SK-N-MC (cell line): ENCODE measurements around the gene C3orf18.

Experiments used
- DNase-seq: peaks from one replicate; pipeline ENCODE4 v3.0.0-alpha.2; 2011; ENCODE audit warnings: low read depth, low spot score
- H3K27ac ChIP-seq: fragments of 200-600 bp; sonication (generic); 2 replicates; pipeline ENCODE4 v1.5.1; 2016; ENCODE audit warnings: mixed run types
- H3K36me3 ChIP-seq: fragments of 200-600 bp; sonication (generic); 2 replicates; pipeline ENCODE4 v1.6.1; 2017; ENCODE audit warnings: antibody characterized with exemption, low read length, mixed read lengths; ENCODE audit not compliant: insufficient read depth
- H3K4me3 ChIP-seq: fragments of 200-600 bp; sonication (generic); 2 replicates; pipeline ENCODE4 v1.5.1; 2016
- H3K9ac ChIP-seq: fragments of 200-600 bp; sonication (generic); 2 replicates; pipeline ENCODE4 v1.8.0; 2017; ENCODE audit warnings: mixed run types, mixed read lengths; ENCODE audit not compliant: insufficient read length
- H3K9me3 ChIP-seq: fragments of 200-600 bp; sonication (generic); 2 replicates; pipeline ENCODE4 v1.6.1; 2017; ENCODE audit warnings: low read depth, mild to moderate bottlenecking, antibody characterized with exemption, low read length, moderate library complexity, mixed read lengths
- EZH2 ChIP-seq: fragments of 200-600 bp; sonication (generic); IDR thresholded peaks from one replicate; pipeline ENCODE4 v1.6.1; 2017; ENCODE audit warnings: antibody characterized with exemption
- FOXP2 ChIP-seq: optimal IDR thresholded peaks from 2 replicates; pipeline ENCODE3; 2011; ENCODE audit warnings: mild to moderate bottlenecking, moderate library complexity; ENCODE audit not compliant: insufficient read depth; ENCODE audit errors: extremely low read length, control extremely low read depth
- POLR2AphosphoS5 ChIP-seq: IDR thresholded peaks from 2 replicates; pipeline ENCODE4 v1.6.1; 2012; ENCODE audit warnings: mild to moderate bottlenecking, low read depth, low read length, borderline replicate concordance

The C3orf18 gene

GRCh38 chr3:50585919-50586762, 18.6 kb upstream of the C3orf18 start:
- no peak for TF ChIP-seq EZH2
- TF ChIP-seq POLR2AphosphoS5: no peak
- no peak for TF ChIP-seq FOXP2
- no peak overlapping the region for H3K27ac ChIP-seq
- H3K4me3 ChIP-seq: no peak overlapping the region
- no peak for DNase-seq
- no peaks in the 10 kb centered on the region for H3K9me3 ChIP-seq
- H3K36me3 ChIP-seq: no peaks in the 10 kb centered on the region
- H3K9ac ChIP-seq: no peak overlapping the region

- Histone ChIP-seq H3K27ac (no peak overlapping the region), H3K9ac (no peak overlapping the region), H3K4me3 (no peak overlapping the region), H3K9me3 (no peaks in the 10 kb centered on the region), H3K36me3 (no peaks in the 10 kb centered on the region)
- TF ChIP-seq EZH2 (no peak), FOXP2 (no peak), POLR2AphosphoS5 (no peak)
- DNase-seq: no peak
These were observed 16.8 kb upstream of the C3orf18 start for GRCh38 chr3:50584391-50584790.

GRCh38 chr3:50583897-50584296, 16.4 kb upstream of the C3orf18 start:
- no peaks in the 10 kb centered on the region for H3K36me3 ChIP-seq
- H3K9me3 ChIP-seq: no peaks in the 10 kb centered on the region
- no peak for TF ChIP-seq POLR2AphosphoS5
- TF ChIP-seq EZH2: no peak
- TF ChIP-seq FOXP2: no peak
- DNase-seq: no peak
- no peak overlapping the region for H3K4me3 ChIP-seq
- H3K9ac ChIP-seq: no peak overlapping the region
- no peak overlapping the region for H3K27ac ChIP-seq

- H3K9ac ChIP-seq: no peak overlapping the region
- no peak overlapping the region for H3K4me3 ChIP-seq
- no peak overlapping the region for H3K27ac ChIP-seq
- no peak for DNase-seq
- no peaks in the 10 kb centered on the region for H3K9me3 ChIP-seq
- H3K36me3 ChIP-seq: no peaks in the 10 kb centered on the region
- TF ChIP-seq POLR2AphosphoS5 (no peak), EZH2 (no peak), FOXP2 (no peak)
These were observed 14.5 kb upstream of the C3orf18 start for GRCh38 chr3:50582083-50582482.

- no peak overlapping the region for H3K4me3 ChIP-seq
- H3K36me3 ChIP-seq: no peaks in the 10 kb centered on the region
- no peak overlapping the region for H3K27ac ChIP-seq
- H3K9me3 ChIP-seq: no peaks in the 10 kb centered on the region
- H3K9ac ChIP-seq: no peak overlapping the region
- no peak for TF ChIP-seq EZH2
- no peak for DNase-seq
These were observed 13.9 kb upstream of the C3orf18 start for GRCh38 chr3:50581459-50581842.

- no peak for DNase-seq
- no peak overlapping the region for H3K27ac ChIP-seq
- H3K36me3 ChIP-seq: no peaks in the 10 kb centered on the region
- no peak overlapping the region for H3K4me3 ChIP-seq
- no peaks in the 10 kb centered on the region for H3K9me3 ChIP-seq
- TF ChIP-seq EZH2 (no peak), POLR2AphosphoS5 (no peak), FOXP2 (no peak)
- H3K9ac ChIP-seq: no peak overlapping the region
These were observed 13.3 kb upstream of the C3orf18 start for GRCh38 chr3:50580683-50581458.

DNA sequence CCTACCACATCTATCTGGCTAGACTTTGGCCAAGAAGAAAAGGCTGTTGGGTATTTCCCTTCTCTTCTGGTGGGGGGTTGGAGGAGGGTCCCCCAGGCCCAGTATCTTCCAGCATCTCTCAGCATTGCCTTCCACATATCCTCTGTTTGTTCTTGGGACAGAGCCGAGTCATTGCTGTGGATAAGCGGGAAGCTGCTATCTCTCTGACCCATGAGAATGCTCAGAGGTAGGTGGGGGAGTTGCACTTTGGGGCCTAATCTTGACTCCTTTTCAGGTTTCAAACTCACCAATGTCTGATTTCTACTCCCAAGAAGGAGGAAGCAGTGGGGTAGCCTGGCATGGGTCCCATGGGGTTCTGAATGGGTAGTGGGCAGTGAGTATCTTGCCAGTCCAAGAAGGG, 9.8 kb upstream of the C3orf18 start:
- Histone ChIP-seq H3K4me3 (no peak overlapping the region), H3K9me3 (no peaks in the 10 kb centered on the region), H3K36me3 (no peaks in the 10 kb centered on the region), H3K9ac (no peak overlapping the region), H3K27ac (no peak overlapping the region)
- no peak for DNase-seq
- TF ChIP-seq EZH2: no peak
- TF ChIP-seq FOXP2: no peak
- no peak for TF ChIP-seq POLR2AphosphoS5

DNA sequence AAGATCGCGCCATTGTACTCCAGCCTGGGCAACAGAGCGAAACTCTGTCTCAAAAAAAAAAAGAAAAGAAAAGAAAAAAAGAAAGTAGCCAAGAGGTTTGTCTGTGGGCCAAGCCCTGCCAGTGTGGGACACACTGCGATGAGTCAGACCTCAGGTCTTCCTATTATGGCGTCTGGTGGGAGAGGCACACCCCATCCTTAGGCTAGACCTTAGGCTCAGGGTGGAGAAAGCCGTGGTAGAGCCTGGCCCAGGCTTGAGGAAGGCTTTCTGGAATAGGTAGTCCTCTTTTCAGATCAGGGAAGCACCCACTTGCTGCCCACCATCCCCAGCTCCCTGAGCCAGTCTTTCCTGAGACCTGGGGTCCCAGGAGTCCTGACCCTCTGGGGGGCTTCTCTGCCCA, 7.8 kb upstream of the C3orf18 start:
- Histone ChIP-seq H3K27ac (no peak overlapping the region), H3K4me3 (no peak overlapping the region), H3K9ac (no peak overlapping the region), H3K36me3 (no peaks in the 10 kb centered on the region), H3K9me3 (no peaks in the 10 kb centered on the region)
- TF ChIP-seq POLR2AphosphoS5: no peak
- no peak for TF ChIP-seq EZH2
- no peak for TF ChIP-seq FOXP2
- DNase-seq: no peak

- H3K9me3 ChIP-seq: no peaks in the 10 kb centered on the region
- no peak for TF ChIP-seq FOXP2
- no peak for TF ChIP-seq EZH2
- no peak for TF ChIP-seq POLR2AphosphoS5
- H3K27ac ChIP-seq: no peak overlapping the region
- no peak overlapping the region for H3K9ac ChIP-seq
- no peak overlapping the region for H3K4me3 ChIP-seq
- no peak for DNase-seq
- no peaks in the 10 kb centered on the region for H3K36me3 ChIP-seq
These were observed 6.9 kb upstream of the C3orf18 start for GRCh38 chr3:50574444-50574831.
